ENCODE data around the gene UTRN.

UTRN gene

GRCh38 chr6:144334150-144334708 lies 49.1 kb downstream of the UTRN start:
- Histone ChIP-seq H3K36me3 (ENCODE audit: insufficient read depth, low read length) (no peaks in the 10 kb centered on the region), H3K4me3 (0 out of 2 replicates have a peak overlapping the region, but pooled peaks have one; percentile 28), H3K27ac (no peak overlapping the region), H3K9me3 (ENCODE audit: low read depth, low read length) (no peaks in the 10 kb centered on the region), H3K9ac (ENCODE audit: insufficient read length) (no peak overlapping the region)
- no peak for DNase-seq (ENCODE audit: low read depth, low spot score)
- TF ChIP-seq FOXP2 (optimal IDR thresholded peaks at IDR 0.05; ENCODE audit: control extremely low read depth, extremely low read length, insufficient read depth), result no peak
- no peak for TF ChIP-seq EZH2 (IDR thresholded peaks at IDR 0.05)
- no peak for TF ChIP-seq POLR2AphosphoS5 (IDR thresholded peaks at IDR 0.05; ENCODE audit: borderline replicate concordance, low read depth, low read length)
